ENCODE results near the gene TEX38. TPM values are rescaled to one million over a fixed set of nuclear protein-coding genes. Genes with fewer than 3 reads are reported as not detected.
"Not testable (repeated sequence)": the region's sequence is repeated elsewhere in the genome, so short reads cannot be mapped to it uniquely, and the experiment has no call there.

The TEX38 gene
- polyA plus RNA-seq, 1 donor from 2014 or later = not detected

DNA sequence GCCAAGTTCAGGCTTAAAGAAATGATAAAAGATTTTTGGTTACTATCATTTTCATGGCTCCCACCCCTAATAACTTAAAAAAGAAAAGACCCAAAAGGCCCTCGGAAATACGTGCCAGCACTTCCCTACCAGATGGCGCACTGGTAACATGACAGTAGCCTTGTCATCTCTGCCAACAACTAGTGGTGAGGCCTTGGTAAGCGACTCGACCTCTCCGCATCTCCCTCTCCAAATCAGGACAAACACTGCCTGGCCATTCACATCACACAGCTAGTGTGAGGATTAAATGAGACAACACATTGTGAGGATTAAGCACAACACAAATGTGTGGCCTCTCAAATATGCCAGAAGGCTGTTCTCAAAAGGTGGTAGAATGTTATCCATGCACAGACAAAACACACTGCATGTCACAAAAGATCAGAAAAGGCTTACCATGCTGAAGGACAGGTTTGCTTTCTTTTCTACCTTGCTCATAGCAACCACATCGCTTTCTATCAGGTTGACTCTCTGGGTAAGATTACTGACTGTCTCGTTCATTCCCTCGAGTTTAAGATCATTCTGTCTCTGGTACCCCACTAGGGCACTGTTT is 16.4 kb downstream of the TEX38 start:
- H3K36me3 Mint-ChIP-seq = peaks cover 3% of the 10 kb centered on the region
- H3K27ac Mint-ChIP-seq = no peak overlapping the region

DNA sequence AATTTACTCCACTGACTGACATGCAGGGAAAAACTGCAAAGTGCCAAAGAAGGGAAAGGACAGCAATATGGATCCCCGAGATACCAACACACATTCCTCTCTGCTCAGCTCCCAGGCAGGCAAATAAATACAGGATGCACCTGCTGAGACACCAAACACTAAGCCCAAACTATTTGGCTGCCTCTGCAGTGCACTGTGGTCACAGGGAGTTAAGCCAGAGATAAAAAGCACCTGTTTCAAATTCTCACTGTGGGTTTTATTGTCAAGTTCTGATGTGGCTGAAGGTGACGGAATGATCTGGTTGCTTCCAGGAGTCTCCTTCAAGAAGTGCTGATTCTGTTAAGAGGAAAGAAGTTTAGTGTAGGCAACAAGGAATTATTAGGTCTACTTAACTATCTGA is 17.7 kb downstream of the TEX38 start:
- Mint-ChIP-seq H3K36me3 (peaks cover 3% of the 10 kb centered on the region), H3K27me3 (no peaks in the 10 kb centered on the region), H3K27ac (peak overlapping the region in 1 of 3 donors; percentile 28), H3K9me3 (no peaks in the 10 kb centered on the region), H3K4me1 (no peaks in the 10 kb centered on the region), H3K4me3 (no peak overlapping the region)

More for the DNA sequence above, 16.4 kb downstream of the TEX38 start:
- no peak overlapping the region for H3K4me3 Mint-ChIP-seq
- H3K4me1 Mint-ChIP-seq = no peaks in the 10 kb centered on the region
- H3K27me3 Mint-ChIP-seq = no peaks in the 10 kb centered on the region
- H3K9me3 Mint-ChIP-seq = no peaks in the 10 kb centered on the region

DNA sequence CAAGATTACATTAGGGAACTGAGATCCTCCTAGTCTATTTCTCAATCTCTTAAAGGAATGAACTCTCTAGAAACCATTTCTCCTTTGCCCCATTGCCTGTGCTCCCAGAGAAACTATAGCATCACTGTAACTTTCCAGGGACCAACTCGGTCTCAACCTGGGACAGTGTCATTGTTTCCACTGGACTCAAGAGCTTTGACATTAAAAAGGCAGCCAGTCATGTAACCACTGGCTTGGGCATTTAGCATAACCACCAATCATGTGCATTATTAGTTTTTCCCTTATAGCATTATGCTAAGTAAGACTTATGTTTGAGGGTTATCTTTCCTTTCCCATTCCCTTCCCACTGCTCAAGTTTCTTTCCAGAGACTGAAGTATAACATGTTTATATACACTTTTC is 18.2 kb downstream of the TEX38 start:
- Mint-ChIP-seq H3K9me3 (no peaks in the 10 kb centered on the region), H3K4me1 (no peaks in the 10 kb centered on the region), H3K27me3 (no peaks in the 10 kb centered on the region), H3K36me3 (peaks cover 3% of the 10 kb centered on the region), H3K27ac (no peak overlapping the region), H3K4me3 (no peak overlapping the region)

DNA sequence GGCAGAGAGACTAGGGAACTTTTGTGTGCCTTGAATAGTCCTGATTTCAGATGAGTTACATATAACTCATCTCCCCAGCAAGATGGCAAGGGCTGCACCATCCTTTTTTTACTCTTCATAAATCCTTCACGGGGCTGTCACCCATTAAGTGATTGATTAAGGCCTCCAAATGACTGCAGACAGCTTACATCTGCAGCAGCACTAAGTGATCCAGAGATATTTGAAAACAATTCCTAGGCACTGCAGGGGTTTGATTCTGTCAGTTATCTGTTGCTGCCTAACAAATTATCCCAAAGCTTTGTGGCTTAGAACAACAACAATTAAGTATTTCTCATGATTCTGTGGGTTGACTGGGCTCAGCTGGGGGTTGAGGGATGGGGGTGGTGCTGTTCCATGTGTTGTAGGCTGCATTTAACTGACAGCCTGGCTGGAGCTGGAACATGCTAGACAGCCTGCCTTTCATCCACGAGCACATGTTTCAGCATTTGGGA is 19.3 kb downstream of the TEX38 start:
- peaks cover 12% of the 10 kb centered on the region for H3K36me3 Mint-ChIP-seq
- no peak overlapping the region for H3K27ac Mint-ChIP-seq
- H3K4me1 Mint-ChIP-seq = no peaks in the 10 kb centered on the region
- peaks cover 0 to 7% (median 0%) of the 10 kb centered on the region in 3 donors for H3K9me3 Mint-ChIP-seq
- no peaks in the 10 kb centered on the region for H3K27me3 Mint-ChIP-seq
- H3K4me3 Mint-ChIP-seq = no peak overlapping the region

DNA sequence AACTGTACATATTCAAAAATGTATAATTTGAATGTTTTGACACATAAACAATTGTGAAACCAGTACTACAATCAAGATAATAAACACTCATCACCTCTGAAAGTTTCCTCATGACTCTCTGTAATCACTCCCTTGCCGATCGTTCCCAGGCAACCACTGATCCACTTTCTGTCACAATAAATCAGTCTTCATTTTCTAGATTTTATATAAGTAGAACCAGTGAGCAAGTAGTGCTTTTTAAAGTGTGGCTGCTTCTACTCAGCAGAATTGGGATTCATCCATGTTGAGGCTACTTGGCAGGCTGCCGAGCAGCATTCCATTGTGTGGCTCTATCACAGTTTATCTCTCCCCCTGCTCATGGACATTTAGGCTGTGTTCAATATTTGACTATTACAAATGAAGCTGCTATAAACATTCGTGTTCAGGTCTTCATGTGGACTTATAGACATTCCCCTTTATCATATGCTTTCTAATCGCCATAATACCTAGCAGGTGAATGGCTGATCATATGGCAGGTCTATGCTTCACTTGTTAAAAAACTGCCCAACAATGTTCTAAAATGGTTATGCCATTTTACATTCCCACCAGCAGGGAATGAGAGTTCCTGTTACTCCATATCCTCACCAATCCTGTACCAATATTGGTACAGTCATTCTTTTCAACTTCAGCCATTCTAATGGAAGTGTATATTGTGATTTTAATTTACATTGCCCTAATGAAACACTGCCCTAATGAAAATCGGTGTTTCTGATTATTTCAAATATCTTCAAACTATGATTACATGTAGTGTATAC is 20.5 kb downstream of the TEX38 start:
- no peaks in the 10 kb centered on the region for H3K27me3 Mint-ChIP-seq
- H3K36me3 Mint-ChIP-seq = peaks cover 13% of the 10 kb centered on the region
- H3K4me1 Mint-ChIP-seq = no peaks in the 10 kb centered on the region
- H3K9me3 Mint-ChIP-seq = peaks cover 0 to 7% (median 0%) of the 10 kb centered on the region in 3 donors
- H3K4me3 Mint-ChIP-seq = no peak overlapping the region
- H3K27ac Mint-ChIP-seq = no peak overlapping the region

DNA sequence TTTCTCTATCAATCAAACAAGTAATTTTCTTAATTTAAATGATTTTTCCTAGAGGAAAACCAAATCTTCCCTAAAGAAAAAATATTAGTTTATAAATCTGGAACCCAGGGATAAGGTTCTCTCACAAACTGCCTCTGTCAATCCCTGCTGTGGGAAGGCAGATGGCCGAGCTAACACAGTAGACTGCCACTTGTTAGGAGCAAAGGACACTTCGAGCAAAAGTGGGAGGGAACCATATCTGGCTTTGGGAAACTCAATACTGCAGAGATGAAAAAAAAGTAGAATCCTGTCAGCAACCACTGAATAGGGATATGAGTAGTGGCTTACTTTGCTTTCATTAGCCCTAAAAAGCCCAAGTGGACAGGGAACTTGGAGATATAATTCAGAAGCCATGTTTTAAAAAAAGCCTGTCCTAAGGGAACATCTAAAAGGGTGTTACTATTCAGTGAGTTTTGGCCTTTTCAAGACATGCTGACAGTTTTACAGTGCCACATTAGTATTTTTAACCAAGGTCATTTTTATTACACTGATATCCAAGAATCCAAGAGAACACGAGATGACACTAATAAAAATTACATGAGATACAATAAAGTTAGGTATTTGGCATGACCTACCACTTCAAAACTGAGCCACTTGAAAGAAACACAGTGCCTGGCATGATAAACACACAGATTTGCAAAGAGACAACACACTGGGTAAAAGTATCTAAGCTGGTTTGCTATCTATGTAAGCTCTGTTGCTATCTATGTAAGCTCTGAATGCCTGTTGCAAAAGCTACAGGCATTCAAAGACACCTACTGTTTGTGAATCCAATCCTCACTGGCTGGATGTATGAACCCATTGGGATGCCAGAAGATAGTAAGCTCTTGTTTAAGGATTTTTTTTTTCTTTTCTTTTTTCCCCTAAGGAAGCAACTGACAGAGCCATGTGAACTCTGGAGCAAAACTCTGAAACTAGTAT is 21.4 kb downstream of the TEX38 start:
- H3K27me3 Mint-ChIP-seq = no peaks in the 10 kb centered on the region
- no peak overlapping the region for H3K4me3 Mint-ChIP-seq
- H3K9me3 Mint-ChIP-seq = peaks cover 0 to 7% (median 0%) of the 10 kb centered on the region in 3 donors
- H3K4me1 Mint-ChIP-seq = no peaks in the 10 kb centered on the region
- H3K27ac Mint-ChIP-seq = no peak overlapping the region
- H3K36me3 Mint-ChIP-seq = peaks cover 16% of the 10 kb centered on the region

DNA sequence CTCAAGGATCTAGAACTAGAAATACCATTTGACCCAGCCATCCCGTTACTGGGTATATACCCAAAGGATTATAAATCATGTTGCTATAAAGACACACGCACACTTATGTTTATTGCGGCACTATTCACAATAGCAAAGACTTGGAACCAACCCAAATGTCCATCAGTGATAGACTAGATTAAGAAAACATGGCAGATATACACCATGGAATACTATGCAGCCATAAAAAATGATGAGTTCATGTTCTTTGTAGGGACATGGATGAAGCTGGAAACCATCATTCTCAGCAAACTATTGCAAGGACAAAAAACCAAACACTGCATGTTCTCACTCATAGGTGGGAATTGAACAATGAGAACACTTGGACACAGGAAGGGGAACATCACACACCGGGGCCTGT is 23.0 kb downstream of the TEX38 start:
- H3K36me3 Mint-ChIP-seq = peaks cover 17% of the 10 kb centered on the region
- H3K4me3 Mint-ChIP-seq, H3K4me1 Mint-ChIP-seq, H3K9me3 Mint-ChIP-seq, H3K27ac Mint-ChIP-seq, H3K27me3 Mint-ChIP-seq: not testable (repeated sequence)

DNA sequence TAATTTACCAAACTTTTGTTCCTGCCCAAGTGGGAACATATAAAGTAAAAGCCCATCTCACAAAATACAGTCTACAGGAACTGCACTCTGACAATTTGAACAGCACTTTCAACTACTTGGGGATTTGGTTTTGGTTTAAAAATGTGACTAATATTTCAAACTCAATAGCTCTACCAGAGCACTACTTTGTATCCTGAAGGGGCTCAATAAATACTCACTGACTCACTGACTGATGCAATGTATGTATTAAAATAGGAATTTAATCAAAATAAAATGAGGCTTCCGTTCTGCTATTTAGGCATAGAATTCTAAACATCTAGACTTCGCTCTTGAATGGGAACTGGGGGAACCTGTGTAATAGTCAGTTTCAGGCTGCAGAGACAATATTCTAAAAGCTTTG is 25.4 kb downstream of the TEX38 start:
- H3K27ac Mint-ChIP-seq = no peak overlapping the region

DNA sequence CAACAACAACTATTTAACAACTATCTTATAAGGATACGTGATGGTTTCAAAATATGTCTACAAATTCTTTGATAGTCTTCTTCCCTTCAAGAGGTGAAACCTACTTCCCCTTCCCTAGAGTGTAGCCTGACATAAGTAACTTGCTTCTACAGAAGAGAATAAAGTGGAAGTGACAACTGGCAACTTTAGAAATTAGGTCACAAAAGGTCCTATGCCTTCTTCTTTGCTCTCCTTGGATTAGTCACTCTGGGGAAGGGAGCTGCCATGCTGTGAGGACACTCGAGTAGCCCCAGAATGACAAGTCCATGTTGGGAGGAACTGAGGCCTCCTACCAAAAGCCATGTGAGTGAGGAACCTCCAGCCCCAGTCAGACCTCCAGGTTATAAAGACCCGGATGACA is 28.0 kb downstream of the TEX38 start:
- Mint-ChIP-seq H3K9me3 (peaks cover 0 to 7% (median 0%) of the 10 kb centered on the region in 3 donors), H3K4me1 (peaks cover 9 to 14% (median 11%) of the 10 kb centered on the region in 3 donors), H3K27me3 (no peaks in the 10 kb centered on the region), H3K27ac (no peak overlapping the region), H3K36me3 (peaks cover 15% of the 10 kb centered on the region), H3K4me3 (no peak overlapping the region)

More for the DNA sequence above, 25.4 kb downstream of the TEX38 start:
- Mint-ChIP-seq H3K9me3 (peaks cover 0 to 7% (median 0%) of the 10 kb centered on the region in 3 donors), H3K27me3 (no peaks in the 10 kb centered on the region), H3K4me3 (no peak overlapping the region), H3K36me3 (peaks cover 15% of the 10 kb centered on the region), H3K4me1 (peaks cover 3 to 9% (median 4%) of the 10 kb centered on the region in 3 donors)

DNA sequence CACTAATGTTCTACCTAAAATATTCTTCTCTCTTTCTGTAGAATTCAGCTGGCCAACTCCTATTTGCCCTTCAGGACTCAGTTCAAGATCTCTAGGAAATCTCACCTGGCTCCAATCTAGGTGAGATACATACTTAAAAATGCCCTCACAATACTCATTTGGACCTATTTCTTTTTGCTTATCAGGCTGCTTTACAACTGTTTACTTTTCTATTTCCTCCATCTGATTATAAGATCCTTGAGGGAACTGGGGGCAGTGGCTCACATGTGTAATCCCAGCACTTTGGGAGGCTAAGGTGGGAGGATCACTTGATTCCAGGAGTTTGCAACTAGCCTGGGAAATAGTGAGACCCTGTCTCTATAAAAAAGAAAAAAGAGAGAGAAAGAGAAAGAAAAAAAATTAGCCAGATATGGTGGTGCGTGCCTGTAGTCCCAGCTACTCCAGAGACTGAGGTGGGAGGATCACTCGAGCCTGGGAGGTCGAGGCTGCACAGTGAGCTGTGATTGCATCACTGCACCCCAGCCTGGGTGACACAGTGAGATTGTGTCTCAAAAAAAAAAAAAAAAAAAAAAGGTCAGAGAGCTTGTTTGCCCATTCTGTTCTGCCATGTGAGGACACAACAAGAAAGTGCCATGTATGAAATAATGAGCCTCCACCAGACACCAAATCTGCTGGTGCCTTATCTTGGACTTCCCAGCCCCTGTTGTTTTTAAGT is 32.4 kb downstream of the TEX38 start:
- H3K27me3 Mint-ChIP-seq = no peaks in the 10 kb centered on the region
- no peak overlapping the region for H3K4me3 Mint-ChIP-seq
- H3K4me1 Mint-ChIP-seq = peaks cover 4 to 14% (median 8%) of the 10 kb centered on the region in 3 donors
- H3K9me3 Mint-ChIP-seq = no peaks in the 10 kb centered on the region
- no peak overlapping the region for H3K27ac Mint-ChIP-seq
- no peaks in the 10 kb centered on the region for H3K36me3 Mint-ChIP-seq

DNA sequence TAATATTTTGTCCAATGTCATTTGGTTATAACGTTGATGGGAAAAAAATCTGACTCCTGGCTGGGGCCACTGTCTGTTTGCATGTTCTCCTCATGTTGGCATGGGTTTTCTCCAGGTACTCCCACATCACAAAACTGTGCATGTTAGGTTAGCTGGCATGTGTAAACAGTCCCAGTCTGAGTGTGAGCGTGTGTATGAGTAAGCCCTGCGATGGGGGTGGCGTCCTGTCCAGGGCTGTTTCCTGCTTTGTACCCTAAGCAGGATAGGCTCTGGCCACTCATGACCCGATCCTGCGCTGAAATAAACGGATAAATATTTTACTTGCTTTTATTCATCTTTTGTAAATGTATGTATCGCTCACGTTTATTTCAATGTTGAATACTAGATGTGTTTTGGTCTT is 33.8 kb downstream of the TEX38 start:
- Mint-ChIP-seq H3K27me3 (no peaks in the 10 kb centered on the region), H3K4me1 (peaks cover 8 to 14% (median 11%) of the 10 kb centered on the region in 3 donors), H3K9me3 (no peaks in the 10 kb centered on the region), H3K4me3 (no peak overlapping the region), H3K36me3 (no peaks in the 10 kb centered on the region), H3K27ac (no peak overlapping the region)

DNA sequence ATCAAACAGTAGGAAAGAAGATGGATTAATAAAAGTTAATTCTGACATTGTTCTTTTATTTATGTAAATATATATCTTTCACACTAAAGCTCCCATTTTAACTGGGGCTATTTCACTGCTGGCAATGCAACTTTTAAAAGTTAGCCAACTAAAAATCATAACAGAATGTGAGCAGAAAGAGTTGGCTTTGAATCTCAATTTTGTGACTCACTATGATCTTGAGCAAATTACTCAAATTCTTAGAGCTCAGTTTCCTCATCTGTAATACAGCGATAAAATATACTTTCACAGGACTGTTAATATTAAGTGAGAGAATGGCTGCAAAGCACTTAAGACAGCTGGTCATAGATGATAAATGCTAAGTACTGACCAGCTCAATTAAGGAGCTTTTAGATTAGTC is 36.5 kb downstream of the TEX38 start:
- H3K36me3 Mint-ChIP-seq = no peaks in the 10 kb centered on the region
- H3K27ac Mint-ChIP-seq = no peak overlapping the region
- H3K4me1 Mint-ChIP-seq = peaks cover 4 to 13% (median 11%) of the 10 kb centered on the region in 3 donors
- H3K4me3 Mint-ChIP-seq = no peak overlapping the region
- H3K9me3 Mint-ChIP-seq = no peaks in the 10 kb centered on the region
- H3K27me3 Mint-ChIP-seq = no peaks in the 10 kb centered on the region

DNA sequence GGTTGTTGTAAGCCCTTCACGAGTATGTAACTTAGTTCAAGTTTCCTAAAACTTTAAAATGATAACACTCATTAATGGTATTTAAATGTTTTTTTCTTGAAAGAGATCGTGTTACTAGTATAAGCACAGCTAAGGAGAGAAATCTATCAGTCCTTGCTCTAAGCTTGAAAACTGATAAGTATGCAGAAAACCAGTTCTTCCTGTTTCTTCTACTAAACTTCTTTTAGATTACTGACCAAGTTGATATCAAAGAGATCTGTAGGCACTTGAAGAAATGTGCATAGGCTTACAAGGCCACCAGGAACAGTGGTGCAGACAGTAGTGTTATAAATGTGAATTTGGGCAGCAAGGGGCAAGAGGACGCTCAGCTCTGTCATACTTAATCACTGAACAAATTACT is 43.3 kb downstream of the TEX38 start:
- Mint-ChIP-seq H3K36me3 (peaks cover 5% of the 10 kb centered on the region), H3K27ac (peak overlapping the region in 1 of 3 donors; percentile 56)

DNA sequence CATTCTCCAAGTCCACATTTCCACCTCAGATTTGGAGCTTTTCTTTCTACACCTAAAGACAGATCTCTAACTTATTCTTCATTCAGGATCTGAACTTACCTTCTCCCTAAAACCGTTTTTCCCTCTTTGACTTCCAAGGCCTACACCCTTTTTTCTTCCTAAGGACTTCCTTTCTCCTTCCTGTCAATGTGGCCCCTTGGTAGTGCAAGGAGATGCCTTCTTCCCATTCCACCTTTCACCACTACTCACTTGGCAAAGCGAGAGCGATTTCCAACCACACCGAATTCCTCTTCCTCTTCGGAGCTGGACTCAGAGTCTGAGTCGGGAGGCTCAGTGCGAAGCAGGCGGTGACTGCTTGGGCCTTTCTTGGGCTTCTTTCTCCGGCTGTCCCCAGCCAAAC is 46.0 kb downstream of the TEX38 start:
- H3K27ac Mint-ChIP-seq = peak overlapping the region; percentile 88 to 94 (median 93)
- no peaks in the 10 kb centered on the region for H3K27me3 Mint-ChIP-seq
- peaks cover 31 to 40% (median 34%) of the 10 kb centered on the region in 3 donors for H3K4me1 Mint-ChIP-seq
- H3K36me3 Mint-ChIP-seq = peaks cover 5% of the 10 kb centered on the region
- peak overlapping the region; percentile 83 to 94 (median 88) for H3K4me3 Mint-ChIP-seq
- no peaks in the 10 kb centered on the region for H3K9me3 Mint-ChIP-seq

More for the DNA sequence above, 43.3 kb downstream of the TEX38 start:
- H3K4me1 Mint-ChIP-seq = peaks cover 31 to 46% (median 35%) of the 10 kb centered on the region in 3 donors
- H3K9me3 Mint-ChIP-seq = no peaks in the 10 kb centered on the region
- peak overlapping the region in 1 of 4 donors; percentile 81 for H3K4me3 Mint-ChIP-seq
- H3K27me3 Mint-ChIP-seq = no peaks in the 10 kb centered on the region

All from IgD-negative memory B cell (primary cell).